Measurements from ENCODE around the gene GDF11. TPM values are rescaled to one million over a fixed set of nuclear protein-coding genes. Genes with fewer than 3 reads are reported as not detected.

Gene GDF11
- total RNA-seq, 1 donor from 2014 or later, result 2.8 TPM

DNA sequence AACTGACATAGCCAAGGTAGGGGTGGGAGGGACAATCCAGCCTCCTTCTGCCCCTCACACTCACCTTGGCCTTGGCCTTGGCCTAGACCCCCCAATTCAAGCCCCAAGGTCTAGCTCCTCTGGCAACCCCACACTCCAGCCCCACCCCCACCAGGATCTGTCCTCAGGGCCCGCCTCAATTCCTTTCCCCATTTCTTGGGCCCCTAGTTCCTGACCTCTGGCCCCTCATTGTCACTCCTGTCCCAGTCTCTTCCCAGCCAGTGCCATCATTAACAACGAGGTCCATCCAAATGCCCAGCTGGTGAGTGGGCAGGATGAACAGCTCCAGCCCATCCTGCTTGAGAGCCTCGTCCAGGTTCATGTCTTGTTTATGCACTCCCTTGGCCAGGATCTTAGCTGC, 6.8 kb upstream of the GDF11 start:
- TF ChIP-seq, protein P1, sequence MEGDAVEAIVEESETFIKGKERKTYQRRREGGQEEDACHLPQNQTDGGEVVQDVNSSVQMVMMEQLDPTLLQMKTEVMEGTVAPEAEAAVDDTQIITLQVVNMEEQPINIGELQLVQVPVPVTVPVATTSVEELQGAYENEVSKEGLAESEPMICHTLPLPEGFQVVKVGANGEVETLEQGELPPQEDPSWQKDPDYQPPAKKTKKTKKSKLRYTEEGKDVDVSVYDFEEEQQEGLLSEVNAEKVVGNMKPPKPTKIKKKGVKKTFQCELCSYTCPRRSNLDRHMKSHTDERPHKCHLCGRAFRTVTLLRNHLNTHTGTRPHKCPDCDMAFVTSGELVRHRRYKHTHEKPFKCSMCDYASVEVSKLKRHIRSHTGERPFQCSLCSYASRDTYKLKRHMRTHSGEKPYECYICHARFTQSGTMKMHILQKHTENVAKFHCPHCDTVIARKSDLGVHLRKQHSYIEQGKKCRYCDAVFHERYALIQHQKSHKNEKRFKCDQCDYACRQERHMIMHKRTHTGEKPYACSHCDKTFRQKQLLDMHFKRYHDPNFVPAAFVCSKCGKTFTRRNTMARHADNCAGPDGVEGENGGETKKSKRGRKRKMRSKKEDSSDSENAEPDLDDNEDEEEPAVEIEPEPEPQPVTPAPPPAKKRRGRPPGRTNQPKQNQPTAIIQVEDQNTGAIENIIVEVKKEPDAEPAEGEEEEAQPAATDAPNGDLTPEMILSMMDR (conservative IDR thresholded peaks at IDR 0.05; ENCODE audit: low read depth, low read length), result no peak
- DNase-seq (ENCODE audit: low read depth), result no peak
- H3K4me3 ChIP-seq (ENCODE audit: low read depth, low read length), result no peak overlapping the region

DNA sequence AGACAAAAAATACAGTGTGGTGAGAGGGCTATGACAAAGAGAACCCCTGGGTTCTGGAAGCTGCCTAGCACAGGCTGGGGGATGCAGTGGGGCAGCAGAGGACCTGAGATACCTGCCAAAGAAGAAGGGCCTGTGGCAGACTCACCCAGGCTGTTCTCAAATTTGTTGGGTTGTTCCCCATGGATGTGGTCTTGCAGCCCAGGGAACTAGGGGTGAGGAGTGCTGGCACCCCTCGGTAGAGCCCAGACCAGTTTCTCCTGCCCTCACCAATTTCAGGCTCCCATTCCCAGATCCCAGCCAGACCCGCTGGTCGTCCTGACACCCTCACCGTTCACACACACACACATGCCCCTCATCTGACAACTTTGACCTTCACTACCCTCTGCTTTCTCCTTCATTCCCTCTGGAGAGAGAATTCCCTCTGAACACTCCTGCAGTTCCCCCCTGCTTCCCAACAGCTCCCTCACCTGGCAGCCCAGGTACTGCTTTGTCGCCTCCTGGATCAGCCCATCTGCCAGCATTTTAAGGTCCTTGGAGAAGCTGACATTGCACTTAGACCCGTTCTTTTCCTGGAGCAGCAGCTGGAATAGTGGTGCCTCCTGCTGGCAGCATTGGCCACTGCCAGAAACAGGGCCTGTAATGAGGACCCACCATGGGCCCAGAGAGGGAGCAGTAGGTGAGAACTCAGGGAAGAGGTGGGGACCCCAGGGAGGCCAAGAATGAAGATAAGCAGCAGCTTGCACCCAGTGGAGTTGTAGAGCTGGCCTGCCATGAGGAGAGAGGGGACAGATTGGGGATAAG, 5.9 kb upstream of the GDF11 start:
- no peak for DNase-seq (ENCODE audit: low read depth)
- TF ChIP-seq, protein P1 (conservative IDR thresholded peaks at IDR 0.05; ENCODE audit: low read depth, low read length), result peak; percentile 98
- H3K4me3 ChIP-seq (ENCODE audit: low read depth, low read length), result no peak overlapping the region

DNA sequence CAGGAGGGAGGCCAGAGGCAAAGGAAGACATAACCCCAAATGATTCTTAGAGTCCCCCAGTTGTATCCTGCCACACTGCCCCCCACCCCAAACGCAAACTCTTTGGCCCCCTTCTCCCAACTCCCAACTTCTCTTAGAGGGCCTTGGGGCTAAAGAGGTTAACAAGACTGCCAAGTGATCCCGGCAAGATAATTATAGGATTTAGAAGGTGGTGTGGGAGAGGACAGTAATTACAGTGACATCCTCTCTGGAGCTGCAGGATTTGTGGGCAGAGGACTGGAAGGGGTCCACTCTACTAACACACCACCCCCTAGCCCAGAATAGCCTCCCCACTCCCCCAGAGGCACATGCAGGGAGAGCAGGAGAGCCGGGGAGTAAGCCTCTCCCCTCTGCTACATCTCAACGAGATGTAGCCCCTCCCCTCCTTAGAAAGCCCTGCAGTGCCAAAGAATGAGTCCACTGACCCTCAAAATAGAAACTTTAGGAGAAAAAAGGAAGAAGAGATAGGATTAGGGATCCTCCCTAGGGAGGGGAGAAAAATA, 5.3 kb upstream of the GDF11 start:
- TF ChIP-seq, protein P1 (conservative IDR thresholded peaks at IDR 0.05; ENCODE audit: low read depth, low read length), result no peak
- DNase-seq (ENCODE audit: low read depth), result no peak
- peak overlapping the region; percentile 61 for H3K4me3 ChIP-seq (ENCODE audit: low read depth, low read length)

DNA sequence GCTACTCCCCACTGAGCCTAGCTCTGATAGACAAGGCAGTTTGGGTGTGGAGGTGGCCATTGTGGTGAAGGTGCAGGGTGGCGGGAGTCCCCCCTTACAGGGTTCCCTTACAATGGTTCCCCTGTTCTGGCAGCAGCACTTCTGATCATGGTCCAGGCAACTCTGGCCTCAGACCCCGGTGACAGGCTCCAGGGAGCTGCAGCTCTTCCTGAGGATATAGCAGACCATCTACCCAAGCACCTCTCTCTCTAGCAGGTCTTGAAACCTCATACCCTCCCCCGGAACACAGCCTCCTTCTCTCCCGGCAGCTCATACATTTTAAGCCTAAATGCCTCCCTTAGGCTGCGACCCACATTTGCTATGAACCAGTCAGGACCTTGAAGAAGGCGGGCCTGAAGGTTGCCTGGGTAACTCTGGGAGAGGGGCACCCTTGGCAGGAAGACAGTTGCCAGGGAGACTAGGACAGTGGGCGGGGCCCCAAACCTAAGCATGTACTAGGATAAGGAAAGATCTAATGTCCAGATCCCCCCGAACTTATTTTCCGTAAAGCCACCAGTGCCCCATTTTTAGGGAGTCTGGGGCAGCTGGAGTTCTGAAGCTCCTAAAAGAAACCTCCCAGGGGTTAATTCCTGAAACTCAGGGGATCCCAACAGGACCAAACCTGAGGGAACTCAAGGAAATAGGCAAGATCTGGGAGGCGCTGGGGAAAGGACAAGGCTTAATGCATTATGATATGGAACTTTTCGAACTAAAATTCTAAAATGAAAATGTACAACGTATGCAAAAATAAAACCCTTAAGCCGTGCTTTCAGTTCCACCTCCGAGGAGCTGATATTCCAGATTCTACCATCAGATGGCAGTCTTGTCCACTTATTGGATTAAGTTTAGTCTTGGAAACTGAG, 4.5 kb upstream of the GDF11 start:
- DNase-seq (ENCODE audit: low read depth), result no peak
- TF ChIP-seq, protein P1 (conservative IDR thresholded peaks at IDR 0.05; ENCODE audit: low read depth, low read length), result peak; percentile 78
- peak overlapping the region; percentile 61 for H3K4me3 ChIP-seq (ENCODE audit: low read depth, low read length)

DNA sequence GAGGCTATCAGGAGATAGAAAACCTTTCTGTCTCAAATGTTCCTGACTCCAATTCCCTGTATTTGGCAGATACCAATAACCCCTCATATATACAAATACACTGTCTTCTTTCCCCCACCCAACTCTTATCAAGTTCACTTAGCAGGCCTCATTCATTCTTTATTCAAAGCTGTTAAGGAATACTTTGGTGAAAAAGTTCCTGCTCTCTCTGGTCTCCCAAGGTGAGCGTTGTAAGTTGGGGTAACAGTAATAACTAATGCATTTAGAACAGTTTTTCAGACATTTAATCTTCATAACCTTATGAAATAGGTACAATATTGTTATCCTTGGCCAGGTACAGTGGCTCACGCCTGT, 3.9 kb upstream of the GDF11 start:
- TF ChIP-seq, protein P1 (conservative IDR thresholded peaks at IDR 0.05; ENCODE audit: low read depth, low read length), result no peak
- peak overlapping the region; percentile 61 for H3K4me3 ChIP-seq (ENCODE audit: low read depth, low read length)
- no peak for DNase-seq (ENCODE audit: low read depth)

DNA sequence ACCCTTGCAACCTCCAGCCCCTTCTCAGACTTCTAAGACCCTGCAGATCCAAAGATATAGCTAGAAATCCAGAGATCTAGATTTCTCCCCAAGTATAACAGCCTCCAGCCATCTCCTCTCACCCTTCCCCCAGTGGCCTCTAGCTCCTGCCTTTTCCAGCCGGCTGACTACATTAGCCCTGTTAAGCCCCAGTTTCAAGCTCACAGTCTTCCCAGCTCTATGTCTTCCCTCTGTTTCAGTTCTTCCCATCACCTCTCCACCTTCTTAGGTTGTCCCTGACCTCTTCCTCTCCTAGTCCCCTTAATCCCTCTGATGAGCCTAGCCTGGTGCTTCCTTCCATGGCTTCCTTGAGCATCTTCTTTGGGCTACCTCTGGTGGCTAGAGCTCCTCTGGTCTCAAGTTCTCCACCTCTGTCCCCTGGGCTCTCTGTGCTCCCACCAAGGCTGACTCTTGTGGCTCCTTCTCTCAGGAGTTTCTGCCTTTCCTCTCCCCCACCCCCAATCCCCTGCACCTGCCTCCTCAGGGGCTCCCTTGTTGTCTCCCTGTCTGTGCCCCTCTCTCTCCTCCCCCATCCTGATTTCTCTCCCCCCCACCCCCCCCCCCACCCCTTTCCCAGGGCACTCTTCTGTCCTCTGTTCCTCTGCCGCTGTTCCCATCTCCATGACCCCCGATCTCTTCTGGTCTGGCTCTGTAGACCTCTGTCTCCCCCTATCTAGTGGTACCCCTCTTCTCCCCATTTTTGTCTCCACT, 816 bp upstream of the GDF11 start:
- peak overlapping the region; percentile 47 for H3K4me3 ChIP-seq (ENCODE audit: low read depth, low read length)
- TF ChIP-seq, protein P1 (conservative IDR thresholded peaks at IDR 0.05; ENCODE audit: low read depth, low read length), result no peak
- DNase-seq (ENCODE audit: low read depth), result no peak
